Lower lobe of right lung (tissue), 2 donors: ENCODE measurements around the gene NTSR1. TPM values are rescaled to one million over a fixed set of nuclear protein-coding genes. Genes with fewer than 3 reads are reported as not detected.

ENCODE experiments used
- ATAC-seq, 2 donors: fragments of 200-7000 bp; cut with Tn5 transposase; one replicate each; pipeline ENCODE4 v1.9.1; 2020 to 2022; ENCODE audit warnings: mild to moderate bottlenecking in 2 of 2, moderate library complexity in 2 of 2
- DNase-seq: peaks from one replicate; pipeline ENCODE4 v3.0.0-alpha.2; 2020
- H3K27ac ChIP-seq: fragments of 200-600 bp; one replicate; pipeline ENCODE4 v1.8.0; 2022
- H3K27me3 ChIP-seq: fragments of 200-600 bp; one replicate; pipeline ENCODE4 v1.8.0; 2022; ENCODE audit warnings: low read depth
- H3K36me3 ChIP-seq: fragments of 200-600 bp; one replicate; pipeline ENCODE4 v1.8.0; 2022; ENCODE audit warnings: mild to moderate bottlenecking
- H3K4me1 ChIP-seq: fragments of 200-600 bp; one replicate; pipeline ENCODE4 v1.8.0; 2022
- H3K4me3 ChIP-seq: fragments of 200-600 bp; one replicate; pipeline ENCODE4 v1.8.0; 2022; ENCODE audit warnings: mild to moderate bottlenecking
- H3K9me3 ChIP-seq: fragments of 200-600 bp; one replicate; pipeline ENCODE4 v1.8.0; 2022
- intact Hi-C: fragments of 100-400 bp; cut with DNase I; formaldehyde crosslinking; loops from one replicate; pipeline ENCODE4 v1.11.0; 2022
- total RNA-seq: library from RNA; stranded (reverse); fragmentation: NEBNext Ultra II Directional; extraction: Animal tissue kit (Norgen Biotek cat#: 25700); gene quantifications from one replicate; pipeline ENCODE4 v1.2.1, GENCODE V29; 2021
- TF ChIP-seq, protein P1 (sequence below): fragments of 200-600 bp; IDR thresholded peaks from one replicate; pipeline ENCODE4 v1.8.0; 2022; ENCODE audit warnings: antibody characterized with exemption, mild to moderate bottlenecking
- donor health status: DM: no; HTN: yes; CAD: no; lungs with severe emphysema.

Gene NTSR1
- total RNA-seq, 1 donor from 2014 or later, result not detected

DNA sequence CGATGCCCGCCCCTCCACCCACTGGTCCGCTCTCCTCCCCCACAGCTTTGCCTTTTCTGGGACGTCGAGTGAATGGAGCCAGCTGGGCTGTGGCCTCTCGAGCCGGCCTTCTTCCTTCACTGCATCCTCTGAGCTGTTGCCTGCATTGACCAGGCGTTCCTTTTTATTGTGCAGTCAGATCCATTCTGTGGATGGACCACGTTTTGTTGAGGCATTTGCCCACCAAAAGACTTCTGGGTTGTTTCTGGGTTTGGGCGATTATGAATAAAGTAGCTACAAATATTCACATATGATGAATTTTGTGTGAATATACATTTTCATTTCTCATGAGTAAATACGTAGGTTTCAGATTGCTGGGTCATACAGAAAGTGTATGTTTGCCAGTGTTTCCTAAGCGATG lies 9.9 kb downstream of the NTSR1 start:
- no peak overlapping the region for H3K27ac ChIP-seq
- no peak overlapping the region for H3K4me3 ChIP-seq
- no peaks in the 10 kb centered on the region for H3K4me1 ChIP-seq
- DNase-seq, result no peak
- H3K9me3 ChIP-seq, result peaks cover 15% of the 10 kb centered on the region
- H3K36me3 ChIP-seq, result no peaks in the 10 kb centered on the region
- TF ChIP-seq, protein P1, sequence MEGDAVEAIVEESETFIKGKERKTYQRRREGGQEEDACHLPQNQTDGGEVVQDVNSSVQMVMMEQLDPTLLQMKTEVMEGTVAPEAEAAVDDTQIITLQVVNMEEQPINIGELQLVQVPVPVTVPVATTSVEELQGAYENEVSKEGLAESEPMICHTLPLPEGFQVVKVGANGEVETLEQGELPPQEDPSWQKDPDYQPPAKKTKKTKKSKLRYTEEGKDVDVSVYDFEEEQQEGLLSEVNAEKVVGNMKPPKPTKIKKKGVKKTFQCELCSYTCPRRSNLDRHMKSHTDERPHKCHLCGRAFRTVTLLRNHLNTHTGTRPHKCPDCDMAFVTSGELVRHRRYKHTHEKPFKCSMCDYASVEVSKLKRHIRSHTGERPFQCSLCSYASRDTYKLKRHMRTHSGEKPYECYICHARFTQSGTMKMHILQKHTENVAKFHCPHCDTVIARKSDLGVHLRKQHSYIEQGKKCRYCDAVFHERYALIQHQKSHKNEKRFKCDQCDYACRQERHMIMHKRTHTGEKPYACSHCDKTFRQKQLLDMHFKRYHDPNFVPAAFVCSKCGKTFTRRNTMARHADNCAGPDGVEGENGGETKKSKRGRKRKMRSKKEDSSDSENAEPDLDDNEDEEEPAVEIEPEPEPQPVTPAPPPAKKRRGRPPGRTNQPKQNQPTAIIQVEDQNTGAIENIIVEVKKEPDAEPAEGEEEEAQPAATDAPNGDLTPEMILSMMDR, result no peak
- intact Hi-C loops, result no loop called here
- H3K27me3 ChIP-seq, result peaks cover 25% of the 10 kb centered on the region
- no peak for ATAC-seq

DNA sequence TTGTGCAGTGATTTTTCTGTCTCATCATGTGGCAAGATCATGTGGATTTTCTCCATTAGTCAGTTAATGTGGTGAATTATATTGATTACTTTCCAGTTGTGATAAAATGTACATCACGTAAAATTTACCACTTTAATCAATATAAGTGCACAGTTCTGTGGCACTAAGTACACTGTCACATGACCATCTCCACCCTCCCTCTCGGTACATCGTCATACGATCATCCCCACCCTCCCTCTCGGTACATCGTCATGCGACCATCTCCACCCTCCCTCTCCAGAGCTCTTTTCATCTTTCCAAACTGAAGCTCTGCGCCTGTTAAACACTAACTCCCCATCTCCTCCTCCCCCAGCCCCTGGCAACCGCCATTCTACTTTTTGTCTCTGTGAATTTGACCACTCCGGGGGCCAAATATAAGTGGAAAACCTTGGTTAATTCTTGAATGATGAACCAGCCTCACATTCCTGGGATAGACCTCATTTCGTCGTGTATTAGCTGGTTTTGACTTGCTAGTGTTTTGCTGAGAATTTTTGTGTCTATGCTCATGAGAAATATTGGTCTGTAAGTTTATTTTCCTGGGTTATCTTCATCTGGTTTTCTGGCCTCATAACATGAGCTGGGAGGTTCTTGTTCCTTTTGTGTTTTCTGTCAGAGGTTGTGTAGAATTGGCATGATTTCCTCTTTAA lies 10.8 kb downstream of the NTSR1 start:
- Histone ChIP-seq H3K4me1 (no peaks in the 10 kb centered on the region), H3K36me3 (no peaks in the 10 kb centered on the region), H3K27me3 (peaks cover 30% of the 10 kb centered on the region), H3K9me3 (peaks cover 15% of the 10 kb centered on the region), H3K27ac (no peak overlapping the region), H3K4me3 (no peak overlapping the region)
- intact Hi-C loops, result no loop called here
- no peak for DNase-seq
- TF ChIP-seq, protein P1, result no peak
- no peak for ATAC-seq

DNA sequence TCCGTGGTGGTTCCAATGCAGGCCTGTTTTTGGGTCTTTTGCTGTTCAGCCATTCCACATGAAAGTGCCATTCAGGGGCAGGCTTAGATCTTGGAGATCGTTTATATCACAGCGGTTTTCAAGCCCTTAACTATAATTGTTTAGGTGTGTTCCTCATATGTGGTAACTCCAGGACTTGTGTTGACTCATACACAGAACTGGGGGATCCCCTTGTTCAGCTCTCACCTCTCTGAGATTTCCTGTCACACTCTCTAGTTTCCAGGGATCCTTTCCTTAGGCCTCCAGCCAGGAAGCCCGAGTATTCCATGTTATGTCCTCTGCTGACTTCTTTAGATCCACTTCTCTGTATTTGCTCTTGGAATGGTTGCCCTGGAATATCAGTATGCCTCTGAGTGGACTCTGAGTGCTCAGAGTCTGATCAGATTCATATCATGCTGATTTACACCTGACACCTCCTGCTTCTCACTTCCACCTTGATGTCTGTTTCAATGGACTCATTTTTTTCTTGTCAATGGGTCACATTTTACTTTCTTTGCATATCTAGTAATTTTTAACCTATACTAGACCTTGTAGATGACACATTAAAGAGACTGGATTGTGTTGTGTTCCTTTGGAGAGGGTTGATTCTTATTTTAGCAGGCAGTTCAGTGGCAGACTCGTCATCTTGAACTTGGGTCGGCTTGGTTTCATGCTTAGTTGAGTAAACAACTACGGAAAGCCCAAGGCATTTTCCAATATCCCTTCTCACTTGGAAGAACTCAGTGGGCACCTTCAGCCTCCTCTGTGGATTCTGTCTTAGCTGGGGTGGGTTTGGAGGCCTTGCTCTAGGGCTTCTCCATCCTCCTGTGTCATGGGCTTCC lies 13.1 kb downstream of the NTSR1 start:
- no peaks in the 10 kb centered on the region for H3K4me1 ChIP-seq
- peaks cover 15% of the 10 kb centered on the region for H3K9me3 ChIP-seq
- no peaks in the 10 kb centered on the region for H3K36me3 ChIP-seq
- H3K27me3 ChIP-seq, result peaks cover 35% of the 10 kb centered on the region
- H3K27ac ChIP-seq, result no peak overlapping the region
- intact Hi-C loops, result no loop called here
- TF ChIP-seq, protein P1, result no peak
- DNase-seq (no peak), ATAC-seq (no peak)
- H3K4me3 ChIP-seq, result no peak overlapping the region

DNA sequence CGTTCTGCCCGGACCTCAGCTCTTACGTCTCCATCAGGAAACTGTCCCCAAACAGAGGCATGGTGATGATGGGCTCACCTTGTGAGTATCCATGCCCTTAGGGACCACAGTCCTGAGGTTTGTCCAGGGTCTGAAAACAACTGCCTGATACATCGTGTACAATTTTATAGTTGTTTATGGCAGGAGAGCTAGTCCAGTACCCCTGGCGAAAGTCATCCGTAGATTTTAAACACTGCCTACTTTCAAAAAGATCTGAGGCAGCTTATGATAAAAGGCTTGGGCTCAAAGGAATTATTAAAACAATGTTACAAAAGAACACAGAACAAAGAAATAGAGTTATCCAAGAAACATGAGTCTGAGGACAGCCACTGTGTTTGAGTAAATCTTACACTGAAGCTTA lies 14.0 kb downstream of the NTSR1 start:
- no peak for DNase-seq
- Histone ChIP-seq H3K27me3 (peaks cover 37% of the 10 kb centered on the region), H3K4me1 (no peaks in the 10 kb centered on the region), H3K9me3 (peaks cover 15% of the 10 kb centered on the region), H3K36me3 (no peaks in the 10 kb centered on the region), H3K4me3 (no peak overlapping the region), H3K27ac (no peak overlapping the region)
- TF ChIP-seq, protein P1, result no peak
- ATAC-seq, result no peak
- intact Hi-C loops, result no loop called here

DNA sequence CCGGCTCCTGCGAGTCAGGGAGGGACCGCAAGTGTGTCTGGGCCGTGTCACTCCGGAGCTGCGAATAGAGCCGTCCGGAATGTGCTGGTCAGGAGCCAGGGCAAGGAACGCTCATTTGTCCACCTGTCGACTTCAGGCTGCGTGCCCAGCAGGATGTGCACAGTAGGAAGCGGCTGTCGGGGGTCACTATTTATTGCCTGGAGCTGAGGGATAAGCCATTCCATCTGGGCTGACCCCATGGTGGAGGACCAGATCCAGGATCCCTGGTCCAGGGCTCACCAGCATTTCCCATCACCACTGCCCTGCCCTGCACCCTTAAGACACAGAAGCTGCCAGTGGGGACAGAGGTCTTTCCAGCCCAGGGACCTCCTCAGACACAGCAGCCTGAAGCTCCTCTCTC lies 14.7 kb downstream of the NTSR1 start:
- no peak overlapping the region for H3K27ac ChIP-seq
- ATAC-seq (no peak), DNase-seq (peak; percentile 41)
- peaks cover 42% of the 10 kb centered on the region for H3K27me3 ChIP-seq
- H3K4me1 ChIP-seq, result no peaks in the 10 kb centered on the region
- no peaks in the 10 kb centered on the region for H3K36me3 ChIP-seq
- intact Hi-C loops, result no loop called here
- no peak overlapping the region for H3K4me3 ChIP-seq
- peaks cover 15% of the 10 kb centered on the region for H3K9me3 ChIP-seq
- TF ChIP-seq, protein P1, result no peak
